Measurements from ENCODE around the gene CAND2. TPM values are rescaled to one million over a fixed set of nuclear protein-coding genes. Genes with fewer than 3 reads are reported as not detected.

CAND2 gene
- total and polyA plus RNA-seq, 2 of the 8 experiments (the other 6 are each of a cell fraction or from before 2014, with no cell fraction given) = 8.7 TPM

DNA sequence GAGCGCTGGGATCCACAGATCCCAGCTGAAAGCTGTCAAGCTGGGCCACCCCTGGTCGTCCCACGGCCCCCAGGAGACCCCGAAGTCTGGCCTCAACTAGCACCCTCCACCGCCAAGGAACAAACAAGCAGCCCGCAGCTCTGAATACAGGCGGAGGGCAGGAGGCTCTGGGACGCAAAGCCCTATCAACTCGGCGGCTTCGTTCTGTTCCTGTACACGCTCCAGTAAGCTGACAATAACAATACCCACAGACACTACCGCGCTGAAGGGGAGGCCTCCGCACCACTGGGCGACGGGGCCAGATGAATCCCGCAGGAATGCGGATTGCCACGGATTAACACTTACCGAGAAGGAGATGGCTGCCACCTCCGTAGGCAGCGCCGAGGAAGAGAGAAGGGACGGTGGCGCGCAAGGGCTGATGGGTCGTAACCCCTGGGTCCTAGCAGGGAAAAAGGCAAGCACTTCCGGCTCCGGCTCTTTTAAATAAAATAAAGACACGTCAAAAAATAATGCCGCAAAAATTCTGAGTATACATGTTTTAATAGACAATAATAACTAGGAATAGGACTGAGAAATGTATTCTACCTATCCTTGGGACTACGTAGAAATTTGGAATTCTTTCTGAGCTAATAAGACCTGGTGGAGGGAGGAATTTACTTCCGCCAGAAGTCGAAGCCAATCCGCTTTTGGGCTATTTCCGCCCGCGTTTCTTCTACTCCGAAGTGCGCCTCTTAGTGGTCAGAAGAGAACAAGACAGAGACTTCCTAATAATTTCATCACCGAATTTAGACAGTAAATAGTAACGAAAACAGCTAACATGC lies 44.9 kb downstream of the CAND2 start, which contains the start of gene RPL32:
Gene RPL32, minus strand, starts transcription at position 417 of the 821 bp plus-strand sequence. CDS start 1,328 bp downstream, outside the sequence.
- Histone ChIP-seq H3K4me1 (replicated peaks in 1 of 4; ENCODE audit: control insufficient read depth in 3 of 4, insufficient read depth in 4 of 4, low read length in 3 of 4) (peaks cover 5 to 14% (median 10%) of the 10 kb centered on the region in 4 experiments), H2AFZ (ENCODE audit: low read length) (peak within 1 kb of the TSS; percentile 22; the same call in 1 of the 2 replicates), H2BK5ac (ENCODE audit: low read depth, low read length) (peak within 1 kb of the TSS; percentile 98), H3K27ac (ENCODE audit: low read depth, low read length) (peak within 1 kb of the TSS; percentile 93), H3K4me2 (ENCODE audit: insufficient read depth in 1 of 2, low read depth in 2 of 2, low read length in 2 of 2) (peak within 1 kb of the TSS; percentile 96 to 100), H2BK120ac (replicated peaks; ENCODE audit: low read depth, low read length) (no peak within 1 kb of the TSS), H4K8ac (ENCODE audit: extremely low read depth, insufficient read depth, low read length) (peak within 1 kb of the TSS; percentile 99), H4K5ac (ENCODE audit: insufficient read length, low read depth, low read length) (peak within 1 kb of the TSS; percentile 96), H3K4ac (replicated peaks; ENCODE audit: insufficient read length, low read depth, low read length) (peak within 1 kb of the TSS; percentile 98), H3K18ac (ENCODE audit: extremely low read depth, low read length) (peak within 1 kb of the TSS; percentile 95), H3K56ac (replicated peaks; ENCODE audit: insufficient read length, low read depth, low read length) (peak within 1 kb of the TSS; percentile 88), H2BK15ac (ENCODE audit: low read length) (no peak within 1 kb of the TSS), H3K4me3 (ENCODE audit: extremely low read depth in 1 of 4, insufficient read depth in 2 of 4, low read depth in 3 of 4, low read length in 4 of 4) (peak within 1 kb of the TSS; percentile 88 to 100 (median 94)), H3K9ac (replicated peaks in 1 of 4; ENCODE audit: extremely low read depth in 1 of 4, low read depth in 3 of 4, low read length in 3 of 4) (peak within 1 kb of the TSS; percentile 93 to 99 (median 98)), H3K79me2 (ENCODE audit: control insufficient read depth in 1 of 2, insufficient read depth in 2 of 2, low read length in 2 of 2) (peaks cover 21 to 50% of the 10 kb centered on the region in 2 experiments), H3K36me3 (ENCODE audit: control insufficient read depth in 2 of 4, insufficient read depth in 4 of 4, low read length in 3 of 4) (peaks cover 33 to 43% (median 40%) of the 10 kb centered on the region in 4 experiments), H3K9me3 (ENCODE audit: insufficient read depth in 2 of 2, low read depth in 1 of 2, low read length in 1 of 2) (peaks cover 4% of the 10 kb centered on the region in 2 experiments; a peak in 3 of 4 replicates), H3K14ac (ENCODE audit: insufficient read length) (no peak within 1 kb of the TSS), H4K20me1 (replicated peaks in 1 of 2; ENCODE audit: control insufficient read depth in 1 of 2, insufficient read depth in 2 of 2, low read length in 2 of 2) (peaks cover 21 to 33% of the 10 kb centered on the region in 2 experiments), H2AK5ac (ENCODE audit: low read depth, low read length) (peak within 1 kb of the TSS; percentile 95), H2BK20ac (ENCODE audit: low read length) (no peak within 1 kb of the TSS), H4K91ac (replicated peaks; ENCODE audit: insufficient read length, low read length) (peak within 1 kb of the TSS; percentile 95), H3K23ac (ENCODE audit: insufficient read length) (no peak within 1 kb of the TSS), H3K79me1 (ENCODE audit: low read depth, low read length) (peaks cover 10% of the 10 kb centered on the region), H3K23me2 (ENCODE audit: low read depth, low read length) (peaks cover 10% of the 10 kb centered on the region), H2BK12ac (ENCODE audit: low read depth, low read length) (0 out of 2 replicates have a peak within 1 kb of the TSS, but pooled peaks have one; percentile 60), H3K27me3 (replicated peaks in 1 of 4; ENCODE audit: control insufficient read depth in 3 of 4, extremely low read depth in 1 of 4, insufficient read depth in 3 of 4, low read length in 3 of 4) (no peaks in the 10 kb centered on the region)
- DNase-seq (ENCODE audit: low read depth in 1 of 2, low spot score in 2 of 2) (peak; percentile 81 to 86), FAIRE-seq (peak; percentile 19)
- CTCF ChIA-PET (ENCODE audit: partially characterized antibody) = interaction anchor here (0.6 to 4.3 kb wide), 29 partner anchors 9 to 136 kb away, joined by 3 to 23 read pairs (median 4); no protein-coding TSS in a partner anchor
- 2% methylated on average over 43 of the region's 43 CpGs; no CpG with 5 or more reads in 1 of the 2 experiments for WGBS, 2 experiments (ENCODE audit: extremely low coverage in 1 of 2, insufficient coverage in 1 of 2, insufficient read length in 1 of 2, insufficient replicate concordance in 2 of 2, low coverage in 1 of 2, low lambda C conversion rate in 2 of 2, missing lambda C conversion rate in 1 of 2)
- POLR2A ChIA-PET (ENCODE audit: partially characterized antibody) = interaction anchor here (0.7 to 20.9 kb wide), 36 partner anchors 19 to 579 kb away, joined by 3 to 661 read pairs (median 4); partner anchors contain the start of genes CAND2, IQSEC1, MKRN2 and RAF1
- TF ChIP-seq RBBP5 (IDR thresholded peaks at IDR 0.05; ENCODE audit: borderline replicate concordance, low read depth, low read length) (no peak), SRF (IDR thresholded peaks at IDR 0.05; ENCODE audit: low read depth, low read length) (peak; percentile 82), CEBPB (IDR thresholded peaks at IDR 0.05; ENCODE audit: low read depth, low read length) (peak; percentile 70), SIN3A (conservative IDR thresholded peaks at IDR 0.05 in 1 of 2, IDR thresholded peaks at IDR 0.05 in 1 of 2; ENCODE audit: low read depth in 1 of 2, low read length in 2 of 2) (peak; percentile 32 to 80; a peak in 2 of 4 replicates), HDAC2 (IDR thresholded peaks at IDR 0.05; ENCODE audit: borderline replicate concordance in 1 of 2, low read depth in 2 of 2, low read length in 2 of 2) (no peak), SAP30 (IDR thresholded peaks at IDR 0.05; ENCODE audit: insufficient read depth, insufficient replicate concordance, low read length) (no peak), CHD2 (IDR thresholded peaks at IDR 0.05; ENCODE audit: low read length) (0 out of 2 replicates have a peak, but pooled peaks have one; percentile 14), CREB1 (IDR thresholded peaks at IDR 0.05) (peak; percentile 47; the same call in 1 of the 2 replicates)
- TF ChIP-seq, protein P1, sequence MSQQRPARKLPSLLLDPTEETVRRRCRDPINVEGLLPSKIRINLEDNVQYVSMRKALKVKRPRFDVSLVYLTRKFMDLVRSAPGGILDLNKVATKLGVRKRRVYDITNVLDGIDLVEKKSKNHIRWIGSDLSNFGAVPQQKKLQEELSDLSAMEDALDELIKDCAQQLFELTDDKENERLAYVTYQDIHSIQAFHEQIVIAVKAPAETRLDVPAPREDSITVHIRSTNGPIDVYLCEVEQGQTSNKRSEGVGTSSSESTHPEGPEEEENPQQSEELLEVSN (IDR thresholded peaks at IDR 0.05) = no peak

Data from H1 (cell line).